K562 (cell line): ENCODE data around the gene SDE2. TPM values are rescaled to one million over a fixed set of nuclear protein-coding genes. Genes with fewer than 3 reads are reported as not detected.

Source experiments
- BCOR ChIP-seq: fragments of 450-650 bp; IDR thresholded peaks from 2 replicates; pipeline ENCODE4 v1.6.1; 2016
- KDM4B ChIP-seq, 2 experiments: fragments of 450-650 bp in 1 of 2; sonication (generic) in 1 of 2; IDR thresholded peaks; 2 replicates each; pipeline ENCODE4 v1.6.1; 2016 to 2017; ENCODE audit warnings: borderline replicate concordance in 2 of 2, antibody characterized with exemption in 1 of 2, low read depth in 1 of 2, mild to moderate bottlenecking in 1 of 2
- KDM5B ChIP-seq: fragments of 200-600 bp; sonication (generic); IDR thresholded peaks from 2 replicates; pipeline ENCODE4 v1.6.1; 2012; ENCODE audit warnings: low read depth, mild to moderate bottlenecking, moderate library complexity, low read length, control low read depth, inconsistent platforms; ENCODE audit not compliant: insufficient replicate concordance
- TEAD4 ChIP-seq, 2 experiments: sonication (generic) in 1 of 2; formaldehyde crosslinking in 1 of 2; IDR thresholded peaks; 2 replicates each; pipeline versions ENCODE4 v1.6.1 to v1.8.0; 2012 to 2022; ENCODE audit warnings: borderline replicate concordance in 1 of 2, inconsistent platforms in 1 of 2, low read length in 1 of 2, mild to moderate bottlenecking in 1 of 2, missing genetic modification reagents in 1 of 2
- ZNF217 ChIP-seq: sonication (generic); formaldehyde crosslinking; IDR thresholded peaks from 2 replicates; pipeline ENCODE4 v1.8.0; 2022; ENCODE audit warnings: mild to moderate bottlenecking, missing genetic modification reagents
- ZNF263 ChIP-seq: sonication (generic); formaldehyde crosslinking; IDR thresholded peaks from 2 replicates; pipeline ENCODE4 v1.8.0; 2022; ENCODE audit warnings: mild to moderate bottlenecking, missing genetic modification reagents, borderline replicate concordance
- ZNF384 ChIP-seq: IDR thresholded peaks from 2 replicates; pipeline ENCODE4 v1.6.1; 2012; ENCODE audit warnings: low read depth, low read length, improper control_type of control experiment
- polyA plus RNA-seq, 8 experiments: library from polyadenylated mRNA; depleted of rRNA in 4 of 8; stranded (reverse) in 5 of 8; unstranded in 3 of 8; fragments of >200 nt; fragmentation: Nextera tagmentation in 2 of 8; fragmentation: Illumina TruSeq in 1 of 8; extraction: Ambion mirVana in 2 of 8; extraction: Trizol in 1 of 8; gene quantifications; 2 replicates each; pipeline versions ENCODE4 v1.2.1 to v1.2.3, GENCODE V29; 2011 to 2014; ENCODE audit warnings: inconsistent platforms in 1 of 8, missing spikeins in 1 of 8
- total RNA-seq, 7 experiments: library from RNA; depleted of rRNA in 6 of 7; stranded (reverse); fragments of >200 nt in 6 of 7; fragmentation: Illumina TruSeq in 2 of 7; extraction: Trizol in 2 of 7; gene quantifications; 2 replicates each; pipeline versions ENCODE4 v1.2.1 to v1.2.3, GENCODE V29; 2011 to 2021; ENCODE audit warnings: low replicate concordance in 1 of 7
- TF ChIP-seq, protein P1 (sequence below): fragments of 250-450 bp; sonication (Bioruptor Pico); IDR thresholded peaks from 2 replicates; pipeline ENCODE4 v1.4.0; 2020; ENCODE audit warnings: mild to moderate bottlenecking, moderate library complexity, borderline replicate concordance
- TF ChIP-seq, protein P2 (sequence below): fragments of 450-650 bp; IDR thresholded peaks from 2 replicates; pipeline ENCODE4 v1.6.1; 2017; ENCODE audit warnings: antibody characterized with exemption, mild to moderate bottlenecking
- TF ChIP-seq, protein P3 (sequence below): fragments of 450-650 bp; IDR thresholded peaks from 2 replicates; pipeline ENCODE4 v1.6.1; 2016; ENCODE audit warnings: low read depth

Gene SDE2
- total and polyA plus RNA-seq, 9 of the 15 experiments (the other 6 are each of a cell fraction or from before 2014, with no cell fraction given): 14.3 to 62.3 (median 46.0) TPM

DNA sequence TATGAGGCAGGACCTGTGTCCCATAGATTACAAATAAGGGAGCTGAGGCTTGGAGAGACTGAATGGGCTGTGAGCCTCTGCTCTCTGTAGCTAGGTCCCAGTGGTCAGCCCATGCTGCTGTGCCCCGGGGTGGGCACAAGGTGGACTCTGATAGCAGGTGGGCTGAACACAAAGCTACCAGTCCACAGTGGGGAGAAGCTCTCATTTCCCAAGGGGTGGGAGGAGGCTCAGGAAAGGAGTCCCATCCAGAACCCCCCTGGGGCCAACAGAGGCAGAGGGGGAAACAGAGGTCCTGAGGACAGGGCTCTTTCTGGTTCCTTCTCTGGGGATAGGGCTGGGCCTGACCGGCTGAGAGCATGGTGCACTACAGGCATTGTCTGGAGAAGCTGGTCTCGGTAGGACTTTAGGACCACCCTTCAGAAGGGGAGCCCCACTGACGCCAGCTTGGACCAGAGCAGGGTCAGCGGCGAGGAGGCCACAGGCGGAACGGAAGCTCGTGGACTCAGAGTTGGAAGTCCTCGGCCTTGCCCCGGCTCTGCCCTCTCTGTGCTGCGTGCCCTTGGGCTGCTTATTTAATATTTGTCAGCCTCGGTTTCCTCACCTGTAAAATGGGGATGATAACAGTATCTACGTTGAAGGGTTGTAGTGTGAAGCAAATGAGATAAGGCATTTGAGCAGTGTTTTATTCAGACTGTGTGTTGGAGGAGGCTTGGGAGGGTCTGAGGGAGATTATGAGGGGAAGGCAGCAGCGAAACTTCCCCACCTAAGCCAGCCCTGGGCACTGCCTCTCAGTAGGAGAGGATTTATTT is 26.6 kb downstream of the SDE2 start (continued):
- TF ChIP-seq, protein P1, sequence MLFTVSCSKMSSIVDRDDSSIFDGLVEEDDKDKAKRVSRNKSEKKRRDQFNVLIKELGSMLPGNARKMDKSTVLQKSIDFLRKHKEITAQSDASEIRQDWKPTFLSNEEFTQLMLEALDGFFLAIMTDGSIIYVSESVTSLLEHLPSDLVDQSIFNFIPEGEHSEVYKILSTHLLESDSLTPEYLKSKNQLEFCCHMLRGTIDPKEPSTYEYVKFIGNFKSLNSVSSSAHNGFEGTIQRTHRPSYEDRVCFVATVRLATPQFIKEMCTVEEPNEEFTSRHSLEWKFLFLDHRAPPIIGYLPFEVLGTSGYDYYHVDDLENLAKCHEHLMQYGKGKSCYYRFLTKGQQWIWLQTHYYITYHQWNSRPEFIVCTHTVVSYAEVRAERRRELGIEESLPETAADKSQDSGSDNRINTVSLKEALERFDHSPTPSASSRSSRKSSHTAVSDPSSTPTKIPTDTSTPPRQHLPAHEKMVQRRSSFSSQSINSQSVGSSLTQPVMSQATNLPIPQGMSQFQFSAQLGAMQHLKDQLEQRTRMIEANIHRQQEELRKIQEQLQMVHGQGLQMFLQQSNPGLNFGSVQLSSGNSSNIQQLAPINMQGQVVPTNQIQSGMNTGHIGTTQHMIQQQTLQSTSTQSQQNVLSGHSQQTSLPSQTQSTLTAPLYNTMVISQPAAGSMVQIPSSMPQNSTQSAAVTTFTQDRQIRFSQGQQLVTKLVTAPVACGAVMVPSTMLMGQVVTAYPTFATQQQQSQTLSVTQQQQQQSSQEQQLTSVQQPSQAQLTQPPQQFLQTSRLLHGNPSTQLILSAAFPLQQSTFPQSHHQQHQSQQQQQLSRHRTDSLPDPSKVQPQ: no peak
- no peak for TF ChIP-seq TEAD4 (IDR thresholded peaks at IDR 0.05; ENCODE audit: low read length)
- TF ChIP-seq TEAD4 (CRISPR knock-in tag; IDR thresholded peaks at IDR 0.05; ENCODE audit: borderline replicate concordance): no peak
- no peak for TF ChIP-seq KDM5B
- TF ChIP-seq, protein P2, sequence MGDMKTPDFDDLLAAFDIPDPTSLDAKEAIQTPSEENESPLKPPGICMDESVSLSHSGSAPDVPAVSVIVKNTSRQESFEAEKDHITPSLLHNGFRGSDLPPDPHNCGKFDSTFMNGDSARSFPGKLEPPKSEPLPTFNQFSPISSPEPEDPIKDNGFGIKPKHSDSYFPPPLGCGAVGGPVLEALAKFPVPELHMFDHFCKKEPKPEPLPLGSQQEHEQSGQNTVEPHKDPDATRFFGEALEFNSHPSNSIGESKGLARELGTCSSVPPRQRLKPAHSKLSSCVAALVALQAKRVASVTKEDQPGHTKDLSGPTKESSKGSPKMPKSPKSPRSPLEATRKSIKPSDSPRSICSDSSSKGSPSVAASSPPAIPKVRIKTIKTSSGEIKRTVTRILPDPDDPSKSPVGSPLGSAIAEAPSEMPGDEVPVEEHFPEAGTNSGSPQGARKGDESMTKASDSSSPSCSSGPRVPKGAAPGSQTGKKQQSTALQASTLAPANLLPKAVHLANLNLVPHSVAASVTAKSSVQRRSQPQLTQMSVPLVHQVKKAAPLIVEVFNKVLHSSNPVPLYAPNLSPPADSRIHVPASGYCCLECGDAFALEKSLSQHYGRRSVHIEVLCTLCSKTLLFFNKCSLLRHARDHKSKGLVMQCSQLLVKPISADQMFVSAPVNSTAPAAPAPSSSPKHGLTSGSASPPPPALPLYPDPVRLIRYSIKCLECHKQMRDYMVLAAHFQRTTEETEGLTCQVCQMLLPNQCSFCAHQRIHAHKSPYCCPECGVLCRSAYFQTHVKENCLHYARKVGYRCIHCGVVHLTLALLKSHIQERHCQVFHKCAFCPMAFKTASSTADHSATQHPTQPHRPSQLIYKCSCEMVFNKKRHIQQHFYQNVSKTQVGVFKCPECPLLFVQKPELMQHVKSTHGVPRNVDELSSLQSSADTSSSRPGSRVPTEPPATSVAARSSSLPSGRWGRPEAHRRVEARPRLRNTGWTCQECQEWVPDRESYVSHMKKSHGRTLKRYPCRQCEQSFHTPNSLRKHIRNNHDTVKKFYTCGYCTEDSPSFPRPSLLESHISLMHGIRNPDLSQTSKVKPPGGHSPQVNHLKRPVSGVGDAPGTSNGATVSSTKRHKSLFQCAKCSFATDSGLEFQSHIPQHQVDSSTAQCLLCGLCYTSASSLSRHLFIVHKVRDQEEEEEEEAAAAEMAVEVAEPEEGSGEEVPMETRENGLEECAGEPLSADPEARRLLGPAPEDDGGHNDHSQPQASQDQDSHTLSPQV: 0 out of 2 replicates have a peak, but pooled peaks have one; percentile 14
- TF ChIP-seq, protein P3, sequence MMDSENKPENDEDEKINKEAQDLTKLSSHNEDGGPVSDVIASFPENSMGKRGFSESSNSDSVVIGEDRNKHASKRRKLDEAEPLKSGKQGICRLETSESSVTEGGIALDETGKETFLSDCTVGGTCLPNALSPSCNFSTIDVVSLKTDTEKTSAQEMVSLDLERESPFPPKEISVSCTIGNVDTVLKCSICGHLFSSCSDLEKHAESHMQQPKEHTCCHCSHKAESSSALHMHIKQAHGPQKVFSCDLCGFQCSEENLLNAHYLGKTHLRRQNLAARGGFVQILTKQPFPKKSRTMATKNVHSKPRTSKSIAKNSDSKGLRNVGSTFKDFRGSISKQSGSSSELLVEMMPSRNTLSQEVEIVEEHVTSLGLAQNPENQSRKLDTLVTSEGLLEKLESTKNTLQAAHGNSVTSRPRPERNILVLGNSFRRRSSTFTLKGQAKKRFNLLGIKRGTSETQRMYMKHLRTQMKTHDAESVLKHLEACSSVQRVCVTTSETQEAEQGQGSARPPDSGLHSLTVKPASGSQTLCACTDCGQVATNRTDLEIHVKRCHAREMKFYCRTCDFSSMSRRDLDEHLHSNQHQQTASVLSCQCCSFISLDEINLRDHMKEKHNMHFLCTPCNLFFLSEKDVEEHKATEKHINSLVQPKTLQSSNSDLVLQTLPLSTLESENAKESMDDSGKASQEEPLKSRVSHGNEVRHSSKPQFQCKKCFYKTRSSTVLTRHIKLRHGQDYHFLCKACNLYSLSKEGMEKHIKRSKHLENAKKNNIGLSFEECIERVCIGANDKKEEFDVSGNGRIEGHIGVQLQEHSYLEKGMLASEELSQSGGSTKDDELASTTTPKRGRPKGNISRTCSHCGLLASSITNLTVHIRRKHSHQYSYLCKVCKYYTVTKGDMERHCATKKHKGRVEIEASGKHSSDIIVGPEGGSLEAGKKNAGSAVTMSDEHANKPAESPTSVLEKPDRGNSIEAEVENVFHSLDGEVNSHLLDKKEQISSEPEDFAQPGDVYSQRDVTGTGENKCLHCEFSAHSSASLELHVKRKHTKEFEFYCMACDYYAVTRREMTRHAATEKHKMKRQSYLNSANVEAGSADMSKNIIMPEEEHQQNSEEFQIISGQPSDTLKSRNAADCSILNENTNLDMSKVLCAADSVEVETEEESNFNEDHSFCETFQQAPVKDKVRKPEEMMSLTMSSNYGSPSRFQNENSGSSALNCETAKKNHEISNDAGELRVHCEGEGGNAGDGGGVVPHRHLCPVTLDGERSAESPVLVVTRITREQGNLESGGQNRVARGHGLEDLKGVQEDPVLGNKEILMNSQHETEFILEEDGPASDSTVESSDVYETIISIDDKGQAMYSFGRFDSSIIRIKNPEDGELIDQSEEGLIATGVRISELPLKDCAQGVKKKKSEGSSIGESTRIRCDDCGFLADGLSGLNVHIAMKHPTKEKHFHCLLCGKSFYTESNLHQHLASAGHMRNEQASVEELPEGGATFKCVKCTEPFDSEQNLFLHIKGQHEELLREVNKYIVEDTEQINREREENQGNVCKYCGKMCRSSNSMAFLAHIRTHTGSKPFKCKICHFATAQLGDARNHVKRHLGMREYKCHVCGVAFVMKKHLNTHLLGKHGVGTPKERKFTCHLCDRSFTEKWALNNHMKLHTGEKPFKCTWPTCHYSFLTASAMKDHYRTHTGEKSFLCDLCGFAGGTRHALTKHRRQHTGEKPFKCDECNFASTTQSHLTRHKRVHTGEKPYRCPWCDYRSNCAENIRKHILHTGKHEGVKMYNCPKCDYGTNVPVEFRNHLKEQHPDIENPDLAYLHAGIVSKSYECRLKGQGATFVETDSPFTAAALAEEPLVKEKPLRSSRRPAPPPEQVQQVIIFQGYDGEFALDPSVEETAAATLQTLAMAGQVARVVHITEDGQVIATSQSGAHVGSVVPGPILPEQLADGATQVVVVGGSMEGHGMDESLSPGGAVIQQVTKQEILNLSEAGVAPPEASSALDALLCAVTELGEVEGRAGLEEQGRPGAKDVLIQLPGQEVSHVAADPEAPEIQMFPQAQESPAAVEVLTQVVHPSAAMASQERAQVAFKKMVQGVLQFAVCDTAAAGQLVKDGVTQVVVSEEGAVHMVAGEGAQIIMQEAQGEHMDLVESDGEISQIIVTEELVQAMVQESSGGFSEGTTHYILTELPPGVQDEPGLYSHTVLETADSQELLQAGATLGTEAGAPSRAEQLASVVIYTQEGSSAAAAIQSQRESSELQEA: no peak
- TF ChIP-seq ZNF217 (CRISPR knock-in tag): no peak
- TF ChIP-seq ZNF263 (CRISPR knock-in tag): no peak
- no peak for TF ChIP-seq ZNF384
- peak; percentile 93 for TF ChIP-seq BCOR
- no peak for TF ChIP-seq KDM4B (IDR thresholded peaks at IDR 0.05; ENCODE audit: borderline replicate concordance in 2 of 2, low read depth in 1 of 2)
